Stimulated activated CD8-positive, alpha-beta memory T cell treated with anti-CD3 and anti-CD28 coated beads, Interleukin-12 subunit alpha, Interleukin-12 subunit beta, amount 100 ng/mL, for 4 hours (primary cell): Measurements from ENCODE around the gene CACNA1F.

Experiments used
- DNase-seq: peaks from one replicate; pipeline ENCODE4 v3.0.0-alpha.2; 2020; ENCODE audit warnings: low read depth

Gene CACNA1F

GRCh38 chrX:49199315-49199595 lies 33.9 kb downstream of the CACNA1F start:
- no peak for DNase-seq

GRCh38 chrX:49198540-49199314 lies 34.4 kb downstream of the CACNA1F start:
- DNase-seq: no peak

- DNase-seq: no peak
These were observed 35.5 kb downstream of the CACNA1F start for GRCh38 chrX:49197543-49198087.

- no peak for DNase-seq
These were observed 39.6 kb downstream of the CACNA1F start for GRCh38 chrX:49193542-49193964.

GRCh38 chrX:49192722-49193328 lies 40.3 kb downstream of the CACNA1F start:
- no peak for DNase-seq

GRCh38 chrX:49191574-49192011 lies 41.5 kb downstream of the CACNA1F start:
- DNase-seq: no peak

- peak; percentile 67 for DNase-seq
These were observed 42.1 kb downstream of the CACNA1F start for GRCh38 chrX:49190821-49191573.

GRCh38 chrX:49189606-49190005 lies 43.5 kb downstream of the CACNA1F start:
- DNase-seq: no peak

- DNase-seq: no peak
These were observed 44.6 kb downstream of the CACNA1F start for GRCh38 chrX:49188468-49189076.

- no peak for DNase-seq
These were observed 45.6 kb downstream of the CACNA1F start for GRCh38 chrX:49187526-49187925.

- DNase-seq: no peak
These were observed 46.1 kb downstream of the CACNA1F start for GRCh38 chrX:49187028-49187394.

- peak; percentile 52 for DNase-seq
These were observed 46.8 kb downstream of the CACNA1F start, which contains the start of gene PRICKLE3 for GRCh38 chrX:49186125-49187027. TSS of gene PRICKLE3 (minus strand) at chrX:49186373. CDS start at chrX:49186297, 76 bp downstream.

GRCh38 chrX:49184294-49185281 lies 48.6 kb downstream of the CACNA1F start:
- DNase-seq: no peak

GRCh38 chrX:49183701-49184281 lies 49.3 kb downstream of the CACNA1F start:
- DNase-seq: no peak

- no peak for DNase-seq
These were observed 53.8 kb downstream of the CACNA1F start for GRCh38 chrX:49179358-49179757.

- DNase-seq: no peak
These were observed 54.6 kb downstream of the CACNA1F start for GRCh38 chrX:49178537-49178936.

- DNase-seq: no peak
These were observed 55.2 kb downstream of the CACNA1F start for GRCh38 chrX:49177873-49178480.

- no peak for DNase-seq
These were observed 55.8 kb downstream of the CACNA1F start for GRCh38 chrX:49177338-49177833.
